GM18873 (cell line): ENCODE data around the gene ERFL.
A peak's percentile ranks its signal among the peaks of the same experiment; 100 is the strongest.

Experiments used
- ATAC-seq: cut with Tn5 transposase; IDR thresholded peaks from one replicate; pipeline ENCODE4 v1.9.1; 2021; ENCODE audit warnings: mild to moderate bottlenecking, moderate library complexity, moderate number of reproducible peaks; ENCODE audit not compliant: unreplicated experiment, low FRiP score

The ERFL gene

DNA sequence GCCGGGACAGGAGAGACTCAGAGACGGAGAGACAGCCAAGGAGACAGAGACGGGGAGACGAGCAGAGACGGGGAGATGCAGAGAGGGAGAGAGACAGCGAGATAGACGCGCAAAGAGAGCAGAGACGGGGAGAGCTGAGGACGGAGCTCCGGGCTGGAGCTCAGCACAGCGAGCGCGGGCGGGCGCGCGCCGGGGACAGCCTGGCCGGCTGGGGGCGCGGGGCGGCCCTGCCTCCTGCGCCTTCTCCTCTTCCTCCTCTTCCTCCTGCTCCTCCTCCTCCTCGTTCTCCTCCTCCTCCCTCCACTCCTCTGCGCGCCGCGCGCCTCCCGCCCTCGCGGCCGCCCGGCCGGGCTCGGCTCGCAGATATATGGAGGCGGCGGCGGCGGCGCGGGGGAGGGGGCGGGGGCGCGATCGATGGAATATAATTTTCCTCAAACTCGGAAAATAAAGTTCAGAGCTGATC is at the start of gene ERFL:
TSS of gene ERFL (minus strand) at position 229 of the 463 bp plus-strand sequence. CDS start 15,530 bp downstream, outside the sequence.
- no peak for ATAC-seq

DNA sequence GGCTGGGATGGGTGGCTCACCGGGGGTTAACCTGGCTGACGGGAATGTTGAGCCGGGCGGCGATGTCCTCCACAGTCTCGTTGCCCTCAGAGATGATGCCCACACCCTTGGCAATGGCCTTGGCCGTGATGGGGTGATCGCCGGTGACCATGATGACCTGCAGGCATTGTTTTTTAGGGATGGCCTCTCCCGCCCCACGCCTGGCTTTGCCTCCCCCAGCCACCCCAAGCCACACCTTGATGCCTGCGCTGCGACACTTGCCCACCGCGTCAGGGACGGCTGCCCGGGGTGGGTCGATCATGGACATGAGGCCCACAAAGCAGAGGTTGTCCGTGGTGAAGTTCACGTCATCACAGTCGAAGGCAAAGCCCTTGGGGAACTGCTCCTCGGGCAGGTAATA is 49.7 kb upstream of the ERFL start:
- ATAC-seq, result no peak

DNA sequence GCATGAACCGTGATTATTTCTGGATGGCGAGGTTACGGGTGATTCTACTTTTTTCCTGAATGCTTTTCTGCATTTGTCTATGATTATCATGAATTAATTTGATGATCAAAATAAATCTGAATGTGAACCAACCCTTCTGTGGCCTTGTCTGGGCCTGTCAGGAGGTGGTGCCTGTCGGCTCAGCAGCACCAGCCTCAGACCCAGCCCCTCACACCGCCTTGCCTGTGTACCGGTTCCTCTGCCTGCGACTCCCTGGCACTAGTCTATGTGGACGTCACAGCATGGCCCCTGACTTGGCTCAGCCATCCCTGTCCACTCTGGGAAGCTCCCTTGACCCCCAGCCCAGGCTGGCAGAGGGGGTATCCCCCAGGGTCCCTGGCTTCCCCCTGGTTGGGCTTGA is 46.4 kb upstream of the ERFL start:
- ATAC-seq, result no peak

DNA sequence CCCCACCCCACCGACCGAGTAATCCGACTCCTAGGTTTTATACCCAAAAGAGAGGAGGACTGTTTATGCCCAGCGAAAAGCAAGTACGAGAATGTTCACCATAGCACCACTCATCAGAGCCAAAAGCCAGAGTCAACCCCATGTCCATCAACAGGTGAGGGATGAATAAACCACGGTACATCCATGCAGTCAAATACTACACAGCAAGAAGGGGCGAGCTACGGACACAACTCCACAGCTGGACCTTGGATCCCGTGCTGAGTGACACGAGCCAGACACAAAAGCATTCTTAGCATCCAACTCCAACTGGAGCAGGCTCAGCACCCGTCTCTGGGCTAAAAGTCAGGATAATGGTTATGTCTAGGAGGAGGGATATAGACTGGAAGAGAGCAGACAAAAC is 43.1 kb upstream of the ERFL start:
- ATAC-seq, result no peak

DNA sequence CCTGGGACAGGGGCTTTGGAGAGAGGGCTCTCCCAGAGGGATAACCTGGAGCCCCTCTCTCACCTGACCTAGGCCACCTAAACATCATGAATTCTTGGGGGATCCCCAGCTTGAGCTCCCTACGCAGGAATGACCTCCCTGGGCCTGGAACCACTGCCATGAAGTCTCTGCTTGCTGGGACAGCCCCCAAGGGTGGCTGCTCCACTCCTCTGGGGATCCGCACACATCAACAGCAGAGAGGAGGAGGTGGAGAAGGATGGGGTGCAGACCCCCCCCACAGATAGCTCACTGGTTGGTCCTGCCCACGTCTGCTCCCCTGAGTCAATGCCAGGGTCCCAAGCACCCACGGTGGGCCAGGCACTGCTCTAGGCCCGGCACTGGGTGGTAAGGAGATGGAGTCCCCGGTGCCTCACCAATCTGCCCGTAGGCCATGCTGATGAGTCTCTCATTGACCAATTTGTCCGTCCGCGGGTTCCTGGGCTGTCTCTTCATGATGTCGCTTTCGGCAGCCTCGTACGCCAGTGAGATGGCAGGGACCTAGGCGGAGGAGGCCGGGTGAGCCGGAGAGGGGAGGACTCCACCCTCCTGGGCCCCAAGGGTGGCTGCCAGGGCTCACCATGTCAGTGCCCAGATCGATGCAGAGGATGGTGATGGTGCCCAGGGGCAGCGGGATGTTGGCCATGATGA is 41.7 kb upstream of the ERFL start:
- ATAC-seq, result no peak

DNA sequence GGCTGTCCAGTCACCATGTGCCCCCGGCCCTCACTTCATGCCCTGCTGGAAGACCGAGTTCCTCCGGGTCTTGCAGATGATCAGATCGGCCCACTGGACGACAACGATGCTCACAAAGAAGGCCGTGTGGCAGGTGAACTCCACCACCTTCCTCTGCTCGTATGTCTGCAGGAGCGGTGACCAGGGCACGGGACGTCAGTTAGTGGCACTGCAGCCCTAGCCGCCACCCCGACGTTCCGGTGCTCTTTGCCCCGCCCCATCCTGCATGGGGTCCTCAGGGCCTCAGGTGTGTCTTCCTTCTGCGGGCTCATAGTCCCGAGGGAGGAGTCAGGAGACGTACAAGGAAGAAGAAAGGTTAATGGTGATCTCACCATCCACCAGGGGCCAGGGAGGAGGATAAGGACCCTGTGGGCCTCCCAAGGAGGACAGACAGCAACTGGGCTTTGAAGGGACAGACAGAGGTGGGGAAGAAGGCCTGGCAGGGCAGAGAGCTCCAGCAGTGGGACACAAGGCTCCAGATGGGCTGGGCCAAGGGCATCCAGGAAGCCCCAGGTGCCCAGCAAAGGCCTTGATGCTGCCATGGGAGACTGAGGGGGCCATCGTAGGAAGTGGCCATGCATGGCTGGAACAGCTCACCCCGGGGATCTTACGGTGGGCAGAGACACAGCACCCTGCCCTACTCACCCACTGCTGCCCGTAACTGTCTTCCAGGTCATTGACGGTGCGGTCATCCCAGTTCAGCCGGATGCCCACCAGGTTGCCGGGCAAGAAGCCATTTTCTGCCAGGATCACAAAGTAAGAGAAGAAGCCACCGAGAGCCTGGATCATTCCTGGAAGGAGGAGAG is 40.7 kb upstream of the ERFL start:
- no peak for ATAC-seq

DNA sequence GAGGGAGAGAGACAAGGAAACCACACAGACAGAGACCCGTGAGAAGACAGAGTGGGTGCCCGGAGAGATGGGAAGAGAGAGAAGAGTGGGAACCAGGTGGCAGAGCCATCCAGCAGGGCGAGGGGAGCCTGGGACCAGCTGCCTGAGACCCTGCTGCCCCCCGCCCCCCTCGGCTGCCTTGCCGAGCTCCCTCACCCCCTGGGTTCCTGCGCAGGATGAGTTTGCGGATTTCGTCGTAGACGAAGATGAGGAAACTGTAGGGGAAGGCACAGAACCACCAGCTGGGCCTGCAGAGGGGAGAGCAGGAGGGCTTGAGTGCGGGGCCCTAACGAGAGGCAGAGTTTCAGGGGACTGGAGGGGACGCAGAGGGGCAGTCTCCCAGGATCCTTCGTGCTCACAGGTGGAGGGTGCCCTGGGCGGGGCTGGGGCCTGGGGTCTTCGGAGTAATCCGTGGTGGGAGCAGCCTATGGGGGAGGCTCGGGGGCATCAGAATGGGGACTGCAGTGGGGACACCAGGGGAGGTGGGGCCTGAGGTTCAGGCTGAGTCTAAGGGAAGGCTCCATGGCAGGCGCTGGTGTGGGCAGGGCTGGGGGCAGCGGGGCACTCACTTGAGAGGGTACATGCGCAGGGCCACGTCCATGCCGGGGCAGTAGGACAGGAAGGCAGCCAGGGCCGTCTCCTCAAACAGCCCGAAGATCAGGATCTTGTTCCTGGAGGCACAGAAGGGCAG is 39.0 kb upstream of the ERFL start:
- no peak for ATAC-seq

DNA sequence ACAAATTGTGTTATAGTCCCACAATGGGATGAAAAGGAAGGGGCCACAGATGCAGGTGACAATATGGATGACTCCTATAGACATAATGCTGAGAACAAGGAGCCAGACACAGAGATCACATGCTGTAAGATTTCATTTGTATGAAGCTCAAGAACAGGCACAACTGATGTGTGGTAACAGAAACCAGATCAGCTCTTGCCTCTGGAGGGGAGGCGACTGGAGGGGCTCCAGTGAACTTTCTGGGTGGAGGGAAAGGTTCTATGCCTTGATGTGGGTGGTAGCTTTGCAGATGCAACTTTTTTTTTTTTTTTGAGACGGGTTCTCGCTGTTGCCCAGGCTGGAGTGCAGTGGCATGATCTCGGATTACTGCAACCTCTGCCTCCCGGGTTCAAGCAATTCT is 36.9 kb upstream of the ERFL start:
- ATAC-seq, result no peak

DNA sequence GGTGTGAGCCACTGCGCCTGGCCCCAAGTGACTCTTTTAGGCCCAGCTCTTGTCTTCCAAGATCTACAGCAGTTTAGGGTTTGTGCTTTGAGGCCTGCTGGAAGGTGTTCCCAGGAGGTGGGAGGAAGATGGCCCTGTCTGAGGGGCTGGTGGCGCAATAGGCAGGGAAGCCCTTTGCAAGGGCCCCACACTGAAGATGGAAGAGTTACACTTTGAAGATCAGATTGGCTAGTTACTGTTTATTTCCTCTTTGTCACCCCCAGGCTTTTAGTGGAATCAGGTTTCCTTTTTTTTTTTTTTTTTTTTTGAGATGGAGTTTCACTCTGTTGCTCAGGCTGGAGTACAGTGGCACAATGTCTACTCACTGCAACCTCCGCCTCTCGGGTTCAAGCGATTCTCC is 32.7 kb upstream of the ERFL start:
- ATAC-seq, result no peak

DNA sequence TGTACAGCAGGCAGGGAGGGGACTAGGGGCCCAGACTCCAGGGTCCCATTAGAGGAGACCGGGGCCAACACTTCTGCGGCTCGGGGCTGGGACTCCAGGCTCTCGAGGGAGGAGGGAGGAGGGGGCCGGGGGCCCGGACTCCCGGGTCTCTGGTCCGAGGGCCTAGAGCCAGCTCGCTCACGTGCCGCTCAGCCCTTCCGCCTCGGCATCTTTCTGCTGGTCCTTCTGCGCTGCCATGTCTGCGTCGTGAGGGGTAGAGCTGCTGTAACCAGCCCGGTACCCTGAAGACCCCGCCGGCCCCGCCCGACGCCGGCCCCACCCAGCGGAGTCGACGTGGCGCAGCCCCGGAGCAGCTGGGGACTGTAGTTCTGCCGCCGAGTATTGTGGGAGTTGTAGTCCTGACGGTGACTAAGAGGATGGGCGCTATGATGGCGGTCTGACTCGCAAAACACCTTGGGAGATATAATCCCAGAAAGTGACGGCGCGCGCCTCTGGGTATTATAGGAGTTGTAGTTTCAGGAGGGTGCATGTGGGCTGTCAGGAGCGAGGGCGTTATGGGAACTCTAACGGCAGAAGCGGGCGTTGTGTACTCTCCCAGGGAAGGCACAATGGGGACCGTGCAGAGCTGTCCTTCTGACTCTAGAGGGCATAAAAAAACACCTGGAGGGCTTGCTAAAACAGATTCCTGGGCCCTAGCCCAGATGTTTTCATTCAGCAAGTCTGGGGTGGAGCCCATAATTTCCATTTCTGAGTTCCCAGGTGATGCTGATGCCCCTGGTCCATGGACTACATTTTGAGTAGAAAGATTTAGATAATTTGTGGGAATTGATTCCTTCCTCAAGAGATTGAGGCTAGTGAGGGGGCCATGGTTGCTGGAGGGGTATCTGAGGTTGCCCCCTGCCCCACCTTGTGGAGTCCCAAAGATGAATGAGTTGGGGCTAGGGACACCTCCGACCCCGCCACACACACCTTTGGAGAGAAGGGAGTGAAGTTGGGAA is 31.1 kb upstream of the ERFL start, which contains the start of gene RABAC1:
TSS of gene RABAC1 (minus strand) at position 266 of the 998 bp plus-strand sequence. CDS start at position 237, 29 bp downstream.
- peak; percentile 68 for ATAC-seq

DNA sequence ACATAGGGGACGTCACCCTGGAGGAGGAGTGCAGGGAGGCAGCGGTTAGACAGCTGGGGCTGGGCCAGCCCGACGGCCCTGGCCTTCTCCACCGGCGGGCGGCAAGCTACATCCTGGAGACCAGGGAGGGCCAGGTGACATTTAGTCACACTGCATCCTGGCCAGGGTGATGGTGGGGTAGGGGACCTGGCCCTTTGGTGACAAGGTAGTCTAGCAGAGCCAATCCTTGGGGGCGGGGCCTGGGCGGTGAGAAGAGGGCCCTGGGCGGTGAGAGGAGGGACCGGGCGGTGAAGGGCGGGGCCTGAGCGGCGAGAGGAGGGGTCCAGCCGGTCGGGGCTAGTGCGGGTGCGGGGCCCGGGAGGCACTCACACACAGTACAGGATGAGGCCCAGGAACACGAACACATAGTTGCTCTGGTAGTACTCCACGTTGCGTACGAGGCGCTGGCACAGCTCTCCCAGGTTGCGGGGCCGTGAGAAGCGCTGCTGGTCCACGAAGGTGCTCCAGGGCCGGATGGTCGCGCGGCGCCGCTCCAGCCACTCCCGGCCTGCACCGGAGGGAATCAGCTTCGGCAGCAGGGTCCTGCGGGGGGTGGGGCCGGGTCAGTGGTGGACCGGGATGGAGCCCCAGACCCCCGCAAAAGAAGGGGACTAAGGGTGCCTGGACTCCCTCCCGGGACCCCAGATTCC is 30.3 kb upstream of the ERFL start:
- ATAC-seq, result no peak

DNA sequence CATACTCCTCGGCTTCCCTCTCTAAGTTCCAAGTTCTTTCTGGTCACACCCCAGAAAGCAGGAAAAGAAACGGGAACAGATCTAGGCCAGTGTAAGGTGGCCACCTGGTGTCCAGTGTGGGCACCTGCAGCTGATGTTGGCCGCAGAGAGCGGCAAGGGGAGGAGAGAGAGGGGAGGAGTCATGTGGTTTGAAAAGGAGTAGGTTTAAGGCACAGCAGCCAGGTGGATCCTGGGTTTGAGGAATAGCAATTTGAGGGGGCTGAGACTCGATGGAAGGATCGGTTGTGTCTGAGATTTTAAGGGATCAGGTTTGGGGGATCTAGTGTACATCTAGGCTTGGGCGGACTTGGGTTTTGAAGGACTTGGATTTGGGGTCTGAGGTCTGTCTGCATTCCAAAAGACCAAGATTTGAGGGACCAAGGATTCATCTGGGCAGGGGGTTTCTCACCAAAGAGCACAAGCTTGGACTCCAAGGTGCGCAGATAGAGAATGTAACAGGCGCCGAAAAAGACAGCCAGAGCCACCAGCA is 29.7 kb upstream of the ERFL start:
- no peak for ATAC-seq

DNA sequence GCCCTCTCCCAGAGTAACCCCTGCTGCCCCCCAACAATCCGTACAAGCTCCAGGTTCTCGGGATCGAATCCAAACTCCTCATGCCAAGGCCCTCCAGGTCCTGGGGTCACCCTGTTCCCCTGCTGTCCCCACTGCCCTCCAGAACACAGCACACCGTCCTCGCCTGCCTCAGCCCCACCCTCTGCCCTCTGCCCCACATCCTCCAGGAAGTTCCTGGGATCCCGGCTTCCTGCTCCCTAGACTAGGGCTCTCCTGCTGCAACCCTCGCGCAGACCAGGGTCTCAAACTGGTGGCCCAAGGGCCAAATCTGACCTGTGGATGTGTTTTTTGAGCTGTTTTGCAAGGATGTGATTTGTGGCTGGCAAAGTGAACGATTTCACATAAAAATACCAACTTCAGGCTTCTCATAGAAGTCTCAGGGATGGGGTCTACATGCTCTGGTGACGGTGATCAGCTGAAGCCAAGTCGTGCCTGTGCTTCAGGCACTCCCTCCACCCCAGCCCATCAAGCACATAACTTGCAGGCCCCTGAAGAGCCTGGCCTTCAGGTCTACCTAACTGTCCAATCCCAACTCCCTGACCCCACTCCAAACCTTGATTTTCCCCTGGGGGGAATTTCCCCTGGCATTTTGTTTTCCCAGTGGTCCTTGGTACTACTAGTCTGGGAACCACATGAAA is 29.1 kb upstream of the ERFL start:
- ATAC-seq, result no peak

DNA sequence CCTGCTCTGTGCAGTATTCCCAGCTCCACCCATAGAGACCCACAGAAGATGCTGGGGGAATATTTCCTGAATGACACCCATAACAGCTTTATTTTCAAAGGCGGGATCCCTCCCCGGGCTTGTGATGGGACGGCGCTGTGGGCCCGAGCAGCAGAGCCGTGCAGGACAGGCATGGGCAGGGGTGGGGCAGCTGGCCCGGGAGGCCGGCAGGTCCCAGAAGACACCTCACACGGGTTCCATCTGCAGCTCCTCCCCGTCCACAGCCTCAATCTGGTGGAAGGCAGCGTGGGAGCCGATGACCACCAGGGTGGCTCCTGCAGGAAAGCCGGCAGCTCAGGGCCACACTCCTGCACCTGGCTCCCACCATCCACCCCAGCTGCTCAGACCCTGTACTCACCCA is 28.4 kb upstream of the ERFL start:
- no peak for ATAC-seq

DNA sequence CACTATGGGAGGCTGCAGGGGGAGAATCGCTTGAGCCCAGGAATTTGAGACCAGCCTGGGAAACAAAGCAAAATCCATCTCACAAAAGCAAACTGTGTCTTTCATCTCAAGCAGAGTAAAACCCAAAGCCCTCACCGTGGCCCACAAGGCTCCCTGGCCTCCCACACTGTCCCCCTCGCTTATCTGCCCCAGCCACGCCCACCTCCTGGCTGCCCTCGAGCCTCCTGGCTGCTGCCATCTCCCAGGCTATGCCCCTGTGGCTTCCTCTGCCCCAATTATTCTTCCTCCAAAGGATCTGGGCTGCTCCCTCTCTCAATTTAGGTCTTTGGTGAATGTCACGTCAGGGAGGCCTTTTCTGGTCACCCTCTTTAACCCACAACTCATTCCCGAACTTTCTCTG is 27.3 kb upstream of the ERFL start:
- ATAC-seq, result no peak

DNA sequence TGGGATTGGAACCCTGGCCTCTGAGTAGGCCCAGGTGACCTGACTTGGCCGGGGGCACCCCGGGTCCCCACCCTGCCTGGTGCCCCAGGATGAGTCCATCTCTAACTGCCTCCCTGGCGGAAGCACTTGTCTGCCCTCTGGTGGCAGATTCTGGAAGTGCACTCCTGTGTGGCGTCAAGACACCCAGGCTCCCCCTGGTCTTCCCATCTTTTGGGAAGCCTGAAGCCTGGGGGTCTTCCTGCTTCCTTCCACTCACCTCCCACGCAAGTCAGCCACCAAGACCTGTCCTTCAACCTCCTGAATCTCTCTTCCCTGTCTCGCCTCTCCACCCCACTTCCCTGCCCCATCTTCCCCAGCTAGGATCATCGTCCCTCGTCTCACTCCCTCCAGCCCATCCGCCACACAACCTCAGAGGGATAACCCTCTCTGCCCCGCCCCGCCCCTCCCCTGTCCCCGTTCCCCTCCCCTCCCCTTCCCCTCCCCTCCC is 23.5 kb upstream of the ERFL start:
- no peak for ATAC-seq

DNA sequence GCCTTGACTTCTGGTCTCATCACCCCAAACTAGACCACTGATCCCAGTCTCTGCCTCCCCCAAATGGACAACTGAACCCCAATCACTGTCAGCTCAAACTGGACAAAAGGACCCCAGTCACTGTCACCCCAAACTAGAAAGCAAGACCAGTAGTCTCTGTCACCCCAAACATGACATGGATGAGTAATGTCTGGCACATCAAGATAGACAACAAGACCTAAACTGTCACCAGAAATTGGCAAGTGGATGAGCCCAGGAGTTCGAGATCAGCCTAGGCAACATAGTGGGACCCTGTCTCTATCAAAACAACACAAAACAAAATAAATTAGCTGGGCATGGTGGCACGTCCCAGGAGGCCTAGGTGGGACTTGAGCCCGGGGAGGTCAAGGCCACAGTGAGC is 18.8 kb upstream of the ERFL start:
- ATAC-seq, result no peak

DNA sequence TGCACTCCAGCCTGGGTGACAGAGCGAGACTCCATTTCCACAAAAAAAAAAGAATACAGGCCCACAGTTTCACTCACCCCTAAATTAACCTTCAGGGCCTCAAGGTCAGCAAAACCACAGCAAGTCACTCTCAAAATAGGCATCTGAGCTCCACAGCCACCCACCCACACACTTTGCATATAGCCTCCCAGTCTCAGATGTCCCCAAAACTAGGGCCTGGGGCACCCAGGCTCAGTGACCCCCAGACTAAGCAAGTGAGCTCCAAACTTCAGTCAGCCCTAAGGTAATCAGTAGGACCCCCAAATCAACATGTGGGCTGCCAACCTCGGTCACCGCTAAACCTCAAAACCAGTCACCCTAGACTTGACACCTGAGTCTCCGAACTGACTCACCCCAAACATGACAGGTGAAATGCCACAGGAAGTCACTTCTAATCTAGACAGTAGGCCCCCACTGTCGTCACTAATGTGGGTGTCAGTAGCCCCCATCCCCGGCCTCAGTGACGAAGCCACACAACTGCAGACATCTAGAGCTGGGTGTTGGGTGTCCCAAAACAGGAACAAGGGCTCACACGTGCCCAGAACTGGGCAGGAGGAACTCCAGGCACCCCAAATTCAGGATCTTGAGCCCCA is 17.0 kb upstream of the ERFL start:
- ATAC-seq, result peak; percentile 68
